Pericardium fibroblast (primary cell): Measurements from ENCODE around the gene MIER2. TPM values are rescaled to one million over a fixed set of nuclear protein-coding genes. Genes with fewer than 3 reads are reported as not detected.

Source experiments
- total RNA-seq: library from RNA; depleted of rRNA; stranded (reverse); fragments of >200 nt; gene quantifications from 2 replicates; pipeline ENCODE4 v1.2.3, GENCODE V29; 2015

MIER2 gene
- total RNA-seq: 8.0 and 10.2 TPM in 2 replicates

GRCh38 chr19:344625-345319, at the start of gene MIER2:
MIER2 (minus strand) TSS chr19:344796; CDS start chr19:344782, 14 bp downstream.

DNA sequence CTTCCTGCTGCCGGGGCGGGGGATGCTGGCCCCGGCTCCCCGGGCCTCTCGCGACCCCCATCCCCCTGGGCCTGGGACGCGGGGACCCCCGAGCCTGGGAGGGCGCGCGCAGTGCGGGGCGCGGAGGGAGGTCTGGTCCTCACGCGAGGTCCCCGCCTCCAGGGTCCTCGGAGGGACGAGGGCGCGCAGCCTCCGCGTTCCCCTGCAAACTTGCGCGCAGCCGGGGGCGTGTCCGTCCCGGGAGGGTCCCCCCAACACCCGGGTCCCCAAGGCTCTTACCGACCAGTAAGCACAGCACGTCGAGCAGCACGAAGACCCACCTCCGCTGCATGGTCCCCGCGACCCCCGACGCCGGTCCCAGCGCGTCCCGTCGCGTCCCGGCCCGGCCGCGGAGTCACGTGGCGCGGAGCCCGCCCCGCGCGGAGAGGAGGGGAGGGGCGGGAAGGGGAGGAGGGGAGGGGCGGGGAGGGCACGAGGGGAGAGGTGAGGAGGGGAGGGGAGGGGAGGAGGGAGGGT, 53.5 kb downstream of the MIER2 start, which contains the start of gene PLPP2:
Gene PLPP2, minus strand, starts transcription at position 398 of the 516 bp plus-strand sequence. Its CDS starts 67 bp downstream, at position 331.

Other genes starting within 250 kb of the MIER2 start
- gene OR4F17, start 237.7 kb downstream of the MIER2 start, total RNA-seq: not detected in 2 replicates
- 2.6 and 18.8 TPM in 2 replicates for gene PLPP2, start 53.4 kb downstream of the MIER2 start, total RNA-seq
- gene C2CD4C, start 64.4 kb upstream of the MIER2 start, total RNA-seq: 0.26 TPM in 1 of 2 replicates, not detected in the other
- 5.5 and 11.6 TPM in 2 replicates for gene SHC2, start 116.2 kb upstream of the MIER2 start, total RNA-seq
- gene MADCAM1, start 151.7 kb upstream of the MIER2 start, total RNA-seq: not detected in 2 replicates
- 93.8 and 99.7 TPM in 2 replicates for gene TPGS1, start 162.7 kb upstream of the MIER2 start, total RNA-seq
- 109 and 112 TPM in 2 replicates for gene CDC34, start 187.0 kb upstream of the MIER2 start, total RNA-seq
- 0.23 TPM in 1 of 2 replicates, not detected in the other for gene GZMM, start 199.3 kb upstream of the MIER2 start, total RNA-seq
- 809 and 860 TPM in 2 replicates for gene BSG, start 227.8 kb upstream of the MIER2 start, total RNA-seq
- 3.9 and 4.6 TPM in 2 replicates for gene HCN2, start 245.1 kb upstream of the MIER2 start, total RNA-seq